Right atrium auricular region (tissue), 2 donors: ENCODE measurements around the gene KRTAP29-1. TPM values are rescaled to one million over a fixed set of nuclear protein-coding genes. Genes with fewer than 3 reads are reported as not detected.

Experiments
- DNase-seq: peaks from one replicate; pipeline ENCODE4 v3.0.0-alpha.2; 2019; ENCODE audit warnings: low spot score
- H3K27ac ChIP-seq, 2 donors: fragments of 200-600 bp; sonication (generic); 1 replicate in 1 of 2; 2 replicates in 1 of 2; pipeline ENCODE4 v1.5.1; 2016 to 2019
- H3K27me3 ChIP-seq, 2 donors: fragments of 200-600 bp; sonication (generic); one replicate each; pipeline versions ENCODE4 v1.5.1 to v1.6.0; 2017 to 2019
- H3K36me3 ChIP-seq: fragments of 200-600 bp; sonication (generic); one replicate; pipeline ENCODE4 v1.5.1; 2016
- H3K4me1 ChIP-seq, 2 donors: fragments of 200-600 bp; sonication (generic); one replicate each; pipeline versions ENCODE4 v1.5.1 to v1.6.0; 2017 to 2019
- H3K4me3 ChIP-seq, 2 donors: fragments of 200-600 bp; sonication (generic); 1 replicate in 1 of 2; 2 replicates in 1 of 2; pipeline ENCODE4 v1.5.1; 2017 to 2019; ENCODE audit warnings: mild to moderate bottlenecking in 1 of 2, moderate library complexity in 1 of 2
- H3K9me3 ChIP-seq, 2 donors: fragments of 200-600 bp; sonication (generic); one replicate each; pipeline ENCODE4 v1.5.1; 2019
- total RNA-seq, 2 donors: library from RNA; depleted of rRNA; stranded (reverse); fragments of >200 nt; gene quantifications; one replicate each; pipeline ENCODE4 v1.1.0, GENCODE V29; 2016
- TF ChIP-seq, protein P1 (sequence below), 2 donors: fragments of 200-600 bp; sonication (generic); IDR thresholded peaks; one replicate each; pipeline ENCODE4 v1.5.1; 2019; ENCODE audit warnings: antibody characterized with exemption in 2 of 2

KRTAP29-1 gene
- total RNA-seq, 2 donors from 2014 or later = not detected

DNA sequence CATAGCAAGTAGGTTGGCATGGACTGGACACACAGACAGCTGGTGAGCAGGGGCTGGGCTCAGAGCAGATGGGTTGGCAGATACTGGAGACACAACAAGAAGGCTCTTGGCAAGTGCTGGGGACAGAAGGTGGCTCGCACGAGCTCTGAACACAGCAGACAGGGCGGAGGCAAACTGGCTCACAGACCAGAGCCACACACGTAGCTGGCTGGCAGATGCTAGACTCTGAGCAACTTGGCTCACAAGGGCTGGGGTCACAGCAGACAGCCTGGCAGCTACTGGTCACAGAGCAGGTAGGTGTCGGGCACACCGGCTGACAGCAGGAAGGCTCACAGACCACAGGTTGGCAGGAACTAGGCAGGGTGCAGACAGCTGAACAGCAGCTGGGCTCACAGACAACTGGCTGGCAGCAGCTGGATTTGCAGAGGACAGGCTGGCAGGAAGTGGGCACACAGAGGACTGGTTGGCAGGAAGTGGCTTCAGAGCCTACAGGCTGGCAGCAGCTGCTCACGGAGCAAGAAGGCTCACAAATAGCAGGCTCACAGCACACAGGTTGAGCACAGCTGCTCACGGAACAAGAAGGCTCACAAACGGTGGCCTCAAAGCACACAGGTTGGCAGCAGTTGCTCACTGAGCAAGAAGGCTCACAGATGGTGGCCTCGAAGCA is 5.7 kb upstream of the KRTAP29-1 start:
- no peak overlapping the region for H3K27ac ChIP-seq
- TF ChIP-seq, protein P1, sequence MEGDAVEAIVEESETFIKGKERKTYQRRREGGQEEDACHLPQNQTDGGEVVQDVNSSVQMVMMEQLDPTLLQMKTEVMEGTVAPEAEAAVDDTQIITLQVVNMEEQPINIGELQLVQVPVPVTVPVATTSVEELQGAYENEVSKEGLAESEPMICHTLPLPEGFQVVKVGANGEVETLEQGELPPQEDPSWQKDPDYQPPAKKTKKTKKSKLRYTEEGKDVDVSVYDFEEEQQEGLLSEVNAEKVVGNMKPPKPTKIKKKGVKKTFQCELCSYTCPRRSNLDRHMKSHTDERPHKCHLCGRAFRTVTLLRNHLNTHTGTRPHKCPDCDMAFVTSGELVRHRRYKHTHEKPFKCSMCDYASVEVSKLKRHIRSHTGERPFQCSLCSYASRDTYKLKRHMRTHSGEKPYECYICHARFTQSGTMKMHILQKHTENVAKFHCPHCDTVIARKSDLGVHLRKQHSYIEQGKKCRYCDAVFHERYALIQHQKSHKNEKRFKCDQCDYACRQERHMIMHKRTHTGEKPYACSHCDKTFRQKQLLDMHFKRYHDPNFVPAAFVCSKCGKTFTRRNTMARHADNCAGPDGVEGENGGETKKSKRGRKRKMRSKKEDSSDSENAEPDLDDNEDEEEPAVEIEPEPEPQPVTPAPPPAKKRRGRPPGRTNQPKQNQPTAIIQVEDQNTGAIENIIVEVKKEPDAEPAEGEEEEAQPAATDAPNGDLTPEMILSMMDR (IDR thresholded peaks at IDR 0.05) = no peak
- H3K4me3 ChIP-seq = peak overlapping the region in 1 of 2 donors; percentile 3
- DNase-seq = no peak
- H3K36me3 ChIP-seq = no peaks in the 10 kb centered on the region
- H3K27me3 ChIP-seq = no peaks in the 10 kb centered on the region
- no peaks in the 10 kb centered on the region for H3K9me3 ChIP-seq
- H3K4me1 ChIP-seq = no peaks in the 10 kb centered on the region

DNA sequence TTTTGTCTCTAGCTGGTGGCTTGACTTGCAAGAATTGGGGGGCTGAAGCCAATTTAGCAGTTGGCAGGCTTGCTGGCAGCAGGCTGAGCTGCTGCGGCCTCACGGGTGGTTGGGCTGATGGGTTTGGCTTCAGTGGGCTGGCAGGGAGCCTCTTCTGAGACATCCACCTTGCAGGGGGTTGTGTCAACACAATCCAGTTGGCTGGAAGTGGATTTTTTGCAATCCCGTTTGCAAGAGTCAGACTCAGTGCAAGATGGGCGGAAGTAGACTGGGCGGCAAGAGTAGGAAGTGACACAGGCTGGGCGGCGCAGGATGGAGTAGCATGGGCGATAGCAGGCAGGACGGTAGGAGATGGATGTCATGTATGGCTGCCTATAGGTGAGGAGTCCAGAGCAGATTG is 5.0 kb upstream of the KRTAP29-1 start:
- no peak for DNase-seq
- TF ChIP-seq, protein P1 (IDR thresholded peaks at IDR 0.05) = no peak
- Histone ChIP-seq H3K4me3 (no peak overlapping the region), H3K4me1 (no peaks in the 10 kb centered on the region), H3K27ac (no peak overlapping the region), H3K36me3 (no peaks in the 10 kb centered on the region), H3K9me3 (no peaks in the 10 kb centered on the region), H3K27me3 (no peaks in the 10 kb centered on the region)

DNA sequence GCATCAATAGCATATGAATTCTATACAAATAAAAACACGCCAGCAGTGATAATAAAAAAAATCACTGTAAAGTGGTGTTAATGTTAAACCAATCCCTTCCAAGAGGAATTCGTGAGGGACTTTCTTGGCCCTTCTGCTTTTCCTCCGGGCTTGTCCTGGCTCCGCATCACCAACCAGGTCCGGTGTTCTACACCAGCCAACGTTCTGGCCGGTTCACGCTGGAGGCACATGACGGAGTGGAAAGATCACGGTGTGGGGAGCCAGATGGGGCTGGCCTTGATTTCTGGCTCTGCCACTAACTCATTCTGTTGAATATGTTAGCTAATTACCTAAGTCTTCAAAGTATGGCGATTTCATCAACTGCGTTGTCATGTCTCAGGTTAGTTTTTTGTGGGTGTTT is 1.4 kb upstream of the KRTAP29-1 start:
- H3K4me3 ChIP-seq = no peak overlapping the region
- no peaks in the 10 kb centered on the region for H3K4me1 ChIP-seq
- TF ChIP-seq, protein P1 (IDR thresholded peaks at IDR 0.05) = no peak
- H3K9me3 ChIP-seq = no peaks in the 10 kb centered on the region
- H3K27ac ChIP-seq = no peak overlapping the region
- no peak for DNase-seq
- no peaks in the 10 kb centered on the region for H3K36me3 ChIP-seq
- H3K27me3 ChIP-seq = no peaks in the 10 kb centered on the region

DNA sequence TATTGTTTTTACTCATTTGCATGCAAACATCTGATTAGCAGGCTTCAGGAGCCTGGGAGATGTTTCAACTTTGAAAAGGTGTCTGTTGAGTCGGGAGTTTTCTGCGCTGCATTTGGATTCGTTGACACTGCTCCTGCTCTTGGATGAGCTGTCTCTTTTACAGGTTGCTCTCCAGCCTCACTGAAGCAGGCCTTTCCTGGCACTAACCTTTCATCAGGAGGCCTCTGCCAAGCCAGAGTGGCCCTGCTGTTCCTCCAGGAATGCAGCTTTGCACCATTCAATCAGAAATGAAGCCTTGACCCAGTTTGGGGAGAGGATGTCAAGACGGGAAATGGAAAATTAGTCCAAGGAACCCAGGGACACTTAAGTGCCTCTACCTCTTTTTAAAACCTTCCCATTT is 330 bp upstream of the KRTAP29-1 start:
- Histone ChIP-seq H3K9me3 (no peaks in the 10 kb centered on the region), H3K27ac (no peak overlapping the region), H3K4me1 (no peaks in the 10 kb centered on the region), H3K27me3 (no peaks in the 10 kb centered on the region), H3K4me3 (no peak overlapping the region), H3K36me3 (no peaks in the 10 kb centered on the region)
- TF ChIP-seq, protein P1 (IDR thresholded peaks at IDR 0.05) = no peak
- no peak for DNase-seq

DNA sequence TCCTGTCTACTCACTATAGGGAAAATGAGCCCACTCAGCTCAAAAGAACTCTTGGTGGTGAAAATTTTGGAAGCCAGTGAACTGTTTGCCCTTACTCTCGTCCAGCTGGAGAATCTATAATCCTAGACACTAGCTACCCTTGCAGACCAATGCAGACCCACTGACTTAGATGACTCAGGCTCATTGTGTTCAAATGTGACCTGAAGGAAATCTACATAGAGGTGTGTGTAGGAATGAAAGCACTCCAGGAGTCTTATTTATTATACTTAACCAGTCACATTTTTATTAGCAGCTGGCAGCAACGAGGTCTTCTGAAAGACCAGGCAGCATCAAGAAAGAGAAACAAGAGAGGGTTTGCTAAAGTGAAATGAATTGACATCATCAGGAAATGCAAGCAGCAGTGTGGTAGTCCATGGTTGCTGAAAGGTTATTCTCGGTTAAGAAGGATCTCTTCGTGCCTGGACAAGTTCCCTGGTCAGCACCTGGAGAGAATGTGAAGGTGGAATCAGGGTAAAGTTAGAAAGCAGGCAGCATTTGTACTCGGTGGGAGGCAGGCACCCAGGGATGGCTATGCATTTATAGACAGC is 1.4 kb downstream of the KRTAP29-1 start:
- no peak for DNase-seq
- Histone ChIP-seq H3K4me3 (no peak overlapping the region), H3K27me3 (no peaks in the 10 kb centered on the region), H3K4me1 (no peaks in the 10 kb centered on the region), H3K9me3 (no peaks in the 10 kb centered on the region), H3K27ac (no peak overlapping the region), H3K36me3 (no peaks in the 10 kb centered on the region)
- TF ChIP-seq, protein P1 (IDR thresholded peaks at IDR 0.05) = no peak
